RKO (cell line): ENCODE results near the gene DIRAS1.
"Not testable (repeated sequence)": the region's sequence is repeated elsewhere in the genome, so short reads cannot be mapped to it uniquely, and the experiment has no call there.

Source experiments
- DNase-seq: peaks from one replicate; pipeline ENCODE4 v3.0.0-alpha.2; 2016; ENCODE audit warnings: low spot score

The DIRAS1 gene

GRCh38 chr19:2676823-2677222, 44.3 kb downstream of the DIRAS1 start:
- DNase-seq: no peak

GRCh38 chr19:2675892-2676291, 45.3 kb downstream of the DIRAS1 start:
- DNase-seq: no peak

GRCh38 chr19:2670217-2670616, 51.0 kb downstream of the DIRAS1 start:
- DNase-seq: no peak

GRCh38 chr19:2668175-2668763, 52.9 kb downstream of the DIRAS1 start:
- DNase-seq: no peak

GRCh38 chr19:2667349-2667748, 53.8 kb downstream of the DIRAS1 start:
- DNase-seq: not testable (repeated sequence)

GRCh38 chr19:2666344-2666994, 54.7 kb downstream of the DIRAS1 start:
- no peak for DNase-seq

GRCh38 chr19:2665103-2665502, 56.1 kb downstream of the DIRAS1 start:
- DNase-seq: no peak
